GM18868 (cell line): ENCODE data around the gene C1QTNF8.
"Not testable (repeated sequence)": the region's sequence is repeated elsewhere in the genome, so short reads cannot be mapped to it uniquely, and the experiment has no call there.

Source experiments
- ATAC-seq: cut with Tn5 transposase; IDR thresholded peaks from one replicate; pipeline ENCODE4 v1.9.1; 2021; ENCODE audit warnings: mild to moderate bottlenecking, moderate library complexity; ENCODE audit not compliant: unreplicated experiment

C1QTNF8 gene

GRCh38 chr16:1094601-1095449 lies 1.2 kb downstream of the C1QTNF8 start:
- no peak for ATAC-seq

GRCh38 chr16:1094124-1094479 lies 1.9 kb downstream of the C1QTNF8 start:
- ATAC-seq = no peak

DNA sequence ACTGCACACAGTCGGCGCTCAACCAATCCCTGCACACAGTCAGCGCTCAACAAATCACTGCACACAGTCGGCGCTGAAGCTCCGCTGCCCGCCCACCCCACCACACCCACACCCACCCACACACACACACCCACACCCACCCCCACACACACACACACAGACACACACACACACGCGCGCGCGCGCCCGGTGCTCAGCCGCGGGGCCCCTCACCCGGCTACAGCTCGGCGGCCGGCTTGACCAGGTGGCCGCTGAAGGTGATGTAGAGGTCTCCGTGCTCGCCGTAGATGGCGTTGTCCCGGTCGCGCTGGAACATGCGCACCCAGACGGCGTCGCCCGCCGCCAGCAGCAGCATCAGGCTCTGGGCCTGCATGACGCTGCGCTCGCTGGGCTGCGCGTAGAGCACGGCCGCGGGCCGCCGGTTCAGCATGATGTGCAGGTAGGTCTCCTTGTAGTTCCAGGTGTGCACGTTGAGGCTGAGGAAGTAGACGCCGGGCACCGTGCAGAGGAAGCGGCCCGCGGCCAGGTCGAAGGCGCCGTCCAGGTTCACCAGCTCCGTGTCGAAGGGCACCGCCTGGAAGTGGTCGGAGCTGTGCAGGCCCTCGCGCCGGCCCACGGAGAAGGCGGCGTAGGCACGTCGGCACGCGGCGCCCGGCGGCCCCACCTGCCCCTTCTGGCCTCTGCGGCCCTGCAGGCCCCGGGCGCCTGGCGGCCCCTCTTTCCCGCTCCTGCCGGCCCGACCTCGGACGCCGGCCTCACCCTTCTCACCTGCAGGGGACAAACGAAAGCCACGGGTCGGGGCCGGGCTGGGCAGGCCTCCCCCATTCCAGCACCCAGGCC lies 2.5 kb downstream of the C1QTNF8 start:
- no peak for ATAC-seq

DNA sequence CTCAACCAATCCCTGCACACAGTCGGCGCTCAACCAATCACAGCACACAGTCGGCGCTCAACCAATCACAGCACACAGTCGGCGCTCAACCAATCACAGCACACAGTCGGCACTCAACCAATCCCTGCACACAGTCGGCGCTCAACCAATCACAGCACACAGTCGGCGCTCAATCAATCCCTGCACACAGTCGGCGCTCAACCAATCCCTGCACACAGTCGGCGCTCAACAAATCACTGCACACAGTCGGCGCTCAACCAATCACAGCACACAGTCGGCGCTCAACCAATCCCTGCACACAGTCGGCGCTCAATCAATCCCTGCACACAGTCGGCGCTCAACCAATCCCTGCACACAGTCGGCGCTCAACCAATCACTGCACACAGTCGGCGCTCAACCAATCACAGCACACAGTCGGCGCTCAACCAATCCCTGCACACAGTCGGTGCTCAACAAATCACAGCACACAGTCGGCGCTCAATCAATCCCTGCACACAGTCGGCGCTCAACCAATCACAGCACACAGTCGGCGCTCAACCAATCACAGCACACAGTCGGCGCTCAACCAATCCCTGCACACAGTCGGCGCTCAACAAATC lies 3.3 kb downstream of the C1QTNF8 start:
- ATAC-seq = not testable (repeated sequence)

DNA sequence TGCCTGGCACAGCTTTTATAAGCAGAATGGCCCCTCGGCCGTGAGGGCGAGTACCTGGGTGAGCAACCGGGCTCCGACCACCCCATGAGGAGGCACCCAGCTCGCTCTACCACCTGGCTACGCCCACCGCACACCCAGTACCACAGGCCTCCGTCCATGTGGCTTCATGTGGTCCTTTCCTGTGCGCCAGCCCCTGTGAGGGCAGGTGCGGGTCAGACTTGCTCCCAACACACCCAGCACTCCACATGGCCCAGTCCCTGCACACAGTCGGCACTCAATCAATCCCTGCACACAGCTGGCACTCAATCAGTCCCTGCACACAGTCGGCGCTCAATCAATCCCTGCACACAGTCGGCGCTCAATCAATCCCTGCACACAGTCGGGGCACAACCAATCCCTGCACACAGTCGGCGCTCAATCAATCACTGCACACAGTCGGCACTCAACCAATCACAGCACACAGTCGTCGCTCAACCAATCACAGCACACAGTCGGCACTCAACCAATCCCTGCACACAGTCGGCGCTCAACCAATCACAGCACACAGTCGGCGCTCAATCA lies 4.0 kb downstream of the C1QTNF8 start:
- no peak for ATAC-seq

GRCh38 chr16:1090620-1091587 lies 5.1 kb downstream of the C1QTNF8 start:
- no peak for ATAC-seq

GRCh38 chr16:1089822-1090619 lies 6.0 kb downstream of the C1QTNF8 start:
- no peak for ATAC-seq

- no peak for ATAC-seq
These were observed 6.6 kb downstream of the C1QTNF8 start for GRCh38 chr16:1089439-1089821.

- ATAC-seq = no peak
These were observed 7.5 kb downstream of the C1QTNF8 start for GRCh38 chr16:1088295-1089170.

GRCh38 chr16:1086443-1086842 lies 9.6 kb downstream of the C1QTNF8 start:
- not testable (repeated sequence) for ATAC-seq

GRCh38 chr16:1084971-1085370 lies 11.1 kb downstream of the C1QTNF8 start:
- ATAC-seq = no peak

DNA sequence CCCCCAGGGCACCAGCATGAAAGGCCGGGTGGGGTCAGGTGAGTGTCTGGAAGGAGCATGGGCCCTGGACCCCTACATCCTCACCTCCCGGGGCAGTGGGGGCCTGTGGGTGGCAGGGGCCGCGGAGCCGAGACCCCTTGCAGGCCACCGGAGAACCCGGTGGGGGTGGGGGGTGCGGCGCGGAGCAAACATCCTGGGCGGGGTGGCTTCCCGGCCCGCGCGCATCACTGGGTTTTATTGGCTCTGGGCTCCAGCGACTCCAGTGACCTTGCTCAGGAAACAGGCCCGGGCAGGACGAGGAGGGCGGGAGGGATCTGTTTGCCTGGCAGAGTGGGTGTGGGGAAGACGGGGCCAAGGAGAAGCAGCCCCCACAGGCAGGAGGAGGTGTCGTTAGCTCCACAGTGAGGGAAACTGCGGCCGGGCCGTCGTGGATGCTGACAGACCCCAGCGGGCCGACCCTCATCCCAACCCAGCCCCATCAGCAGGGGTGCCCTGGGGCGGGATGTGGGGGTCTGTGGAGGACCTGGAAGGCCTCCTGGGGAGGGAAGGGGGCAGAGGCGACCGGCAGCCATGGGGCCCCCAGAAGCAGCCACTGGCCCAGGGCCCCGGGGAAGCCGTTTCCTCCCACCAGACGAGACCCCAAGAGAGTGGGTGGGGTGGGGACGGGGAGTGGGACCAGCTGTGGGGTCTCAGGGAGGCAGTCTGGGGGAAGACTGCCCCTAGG lies 12.9 kb downstream of the C1QTNF8 start:
- ATAC-seq = no peak

DNA sequence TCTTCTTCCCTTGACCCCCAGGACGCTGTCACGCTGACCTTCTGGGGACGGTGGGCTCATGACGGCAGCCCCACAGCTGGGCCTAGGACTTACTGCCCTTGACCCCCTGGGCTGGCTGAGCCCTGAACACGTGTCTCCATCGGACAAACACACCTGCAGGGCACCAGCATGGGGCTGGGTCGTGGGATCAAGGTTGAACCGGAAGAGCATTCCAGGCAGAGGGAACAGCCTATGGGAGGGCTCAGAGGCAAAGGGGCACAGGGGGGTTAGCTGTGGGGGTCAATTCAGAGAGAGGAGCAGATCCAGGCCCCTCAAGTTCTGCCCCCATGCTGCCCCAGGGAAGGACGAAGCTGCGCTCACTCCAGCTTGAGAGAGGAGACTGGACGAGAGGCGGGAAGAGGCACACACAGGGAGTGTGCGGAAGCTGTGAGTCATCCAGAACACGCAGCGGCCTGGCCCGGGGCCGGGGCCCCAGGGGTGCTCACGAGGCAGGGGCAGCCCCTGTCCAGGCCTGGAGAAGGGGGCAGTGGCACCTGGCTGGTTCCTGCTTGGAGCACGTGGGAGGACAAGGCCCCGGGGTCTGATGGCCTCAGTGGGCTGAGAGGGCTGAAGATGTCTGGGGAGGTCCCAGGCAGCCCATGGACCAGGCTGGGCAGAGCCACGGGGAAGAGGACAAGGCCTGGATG lies 13.6 kb downstream of the C1QTNF8 start:
- no peak for ATAC-seq

DNA sequence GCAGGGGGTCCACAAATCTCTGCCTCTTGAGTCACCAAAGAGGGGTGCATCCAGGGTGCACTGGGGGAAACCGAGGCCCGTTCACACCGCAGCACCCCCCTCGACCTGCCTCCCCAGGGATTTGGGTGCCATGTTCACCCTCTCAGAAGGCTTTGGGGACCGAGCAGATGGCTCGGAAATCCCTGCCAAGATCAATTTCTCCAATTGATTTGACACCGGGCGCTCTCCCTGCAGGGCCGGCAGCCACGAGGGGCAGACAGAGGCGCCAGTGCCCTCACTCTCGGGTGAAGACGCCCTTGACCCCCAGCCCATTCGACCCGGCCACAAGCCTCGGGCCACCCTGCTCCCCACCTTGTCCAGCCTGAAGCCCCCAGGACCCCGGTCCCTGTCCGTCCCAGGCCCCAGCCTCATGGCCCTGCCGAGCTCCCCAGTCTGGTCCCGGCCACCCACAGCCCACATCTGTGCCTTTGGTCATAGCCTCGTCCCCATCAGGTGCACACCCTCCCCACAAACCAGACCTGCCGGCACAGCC lies 14.2 kb downstream of the C1QTNF8 start:
- ATAC-seq = no peak

- no peak for ATAC-seq
These were observed 15.0 kb downstream of the C1QTNF8 start for GRCh38 chr16:1080801-1081733.
